Gastroesophageal sphincter (tissue), 4 donors: Measurements from ENCODE around the gene PDZRN4. TPM values are rescaled to one million over a fixed set of nuclear protein-coding genes. Genes with fewer than 3 reads are reported as not detected.

ENCODE experiments used
- ATAC-seq: fragments of 150-250 bp; one replicate; pipeline ENCODE4 v1.9.1; 2016; ENCODE audit warnings: mild to moderate bottlenecking, moderate library complexity
- H3K27ac ChIP-seq, 4 donors: fragments of 200-600 bp; sonication (generic) in 3 of 4; 1 replicate in 3 of 4; 2 replicates in 1 of 4; pipeline ENCODE4 v1.5.1; 2016 to 2019
- H3K27me3 ChIP-seq: fragments of 200-600 bp; sonication (generic); one replicate; pipeline ENCODE4 v1.5.1; 2019
- H3K36me3 ChIP-seq, 2 donors: fragments of 200-600 bp; sonication (generic); one replicate each; pipeline ENCODE4 v1.5.1; 2019; ENCODE audit warnings: control low read depth in 1 of 2
- H3K4me1 ChIP-seq, 3 donors: fragments of 200-600 bp; sonication (generic); 1 replicate in 2 of 3; 2 replicates in 1 of 3; pipeline ENCODE4 v1.5.1; 2016 to 2019; ENCODE audit warnings: control low read depth in 2 of 3
- H3K4me3 ChIP-seq, 2 donors: fragments of 200-600 bp; sonication (generic); one replicate each; pipeline ENCODE4 v1.5.1; 2019; ENCODE audit warnings: mild to moderate bottlenecking in 1 of 2, moderate library complexity in 1 of 2
- H3K9me3 ChIP-seq, 3 donors: fragments of 200-600 bp; sonication (generic); one replicate each; pipeline ENCODE4 v1.5.1; 2017 to 2019; ENCODE audit warnings: control low read depth in 2 of 3
- CTCF ChIP-seq, 4 experiments: fragments of 200-600 bp in 2 of 4; fragments of 450-650 bp in 2 of 4; sonication (generic) in 1 of 4; IDR thresholded peaks; one replicate each; pipeline ENCODE4 v1.5.1; 2017 to 2019; ENCODE audit warnings: antibody characterized with exemption in 4 of 4, mild to moderate bottlenecking in 2 of 4, moderate library complexity in 2 of 4
- EP300 ChIP-seq: sonication (generic); formaldehyde crosslinking; IDR thresholded peaks from one replicate; pipeline ENCODE4 v1.6.1; 2017; ENCODE audit warnings: antibody characterized with exemption, mild to moderate bottlenecking
- POLR2A ChIP-seq, 2 donors: fragments of 450-650 bp; IDR thresholded peaks; one replicate each; pipeline ENCODE4 v1.6.1; 2017; ENCODE audit warnings: antibody characterized with exemption in 2 of 2, mild to moderate bottlenecking in 2 of 2, moderate library complexity in 1 of 2
- POLR2AphosphoS5 ChIP-seq: sonication (generic); formaldehyde crosslinking; IDR thresholded peaks from one replicate; pipeline ENCODE4 v1.6.1; 2017; ENCODE audit warnings: antibody characterized with exemption
- WGBS, 2 donors: methylation state at CpG; one replicate each; pipeline ENCODE4 v1.1.5; 2018; ENCODE audit warnings: low coverage in 1 of 2; 5-methylcytosine and 5-hydroxymethylcytosine counted together
- total RNA-seq, 4 donors: library from RNA; depleted of rRNA; stranded (reverse); fragments of >200 nt; gene quantifications; one replicate each; pipeline ENCODE4 v1.1.0, GENCODE V29; 2016

The PDZRN4 gene
- total RNA-seq, 4 donors from 2014 or later: 32.0 to 87.8 (median 50.8) TPM

DNA sequence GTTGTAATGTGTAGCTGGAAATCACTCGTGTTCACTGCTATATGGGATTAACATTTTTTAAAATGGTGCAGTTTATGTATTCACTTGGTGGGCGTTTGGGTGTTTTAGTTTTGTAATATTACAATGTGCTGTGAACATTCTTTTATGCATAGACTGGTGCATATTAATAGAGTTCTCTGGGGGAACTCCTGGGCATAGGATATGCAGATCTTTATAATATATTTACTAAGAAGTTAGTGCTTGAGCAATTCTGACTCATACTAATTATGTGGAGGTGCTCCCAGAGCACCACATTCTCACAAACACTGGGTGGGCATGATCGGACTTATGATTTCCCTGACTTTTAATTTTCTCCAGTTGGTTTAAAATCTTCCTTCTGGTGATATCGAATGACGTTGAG lies 342.3 kb downstream of the PDZRN4 start:
- WGBS, 2 donors: 71 to 79% methylated on average over 2 to 5 of the region's 5 CpGs
- Histone ChIP-seq H3K4me1 (peaks cover 0 to 10% (median 0%) of the 10 kb centered on the region in 3 donors), H3K4me3 (no peak overlapping the region), H3K27ac (peak overlapping the region in 2 of 4 donors; percentile 59 to 61), H3K27me3 (no peaks in the 10 kb centered on the region), H3K9me3 (no peaks in the 10 kb centered on the region), H3K36me3 (no peaks in the 10 kb centered on the region)
- no peak for ATAC-seq
- TF ChIP-seq POLR2AphosphoS5: no peak
- no peak for TF ChIP-seq POLR2A (IDR thresholded peaks at IDR 0.05)
- TF ChIP-seq EP300: no peak
- no peak for TF ChIP-seq CTCF (IDR thresholded peaks at IDR 0.05)

DNA sequence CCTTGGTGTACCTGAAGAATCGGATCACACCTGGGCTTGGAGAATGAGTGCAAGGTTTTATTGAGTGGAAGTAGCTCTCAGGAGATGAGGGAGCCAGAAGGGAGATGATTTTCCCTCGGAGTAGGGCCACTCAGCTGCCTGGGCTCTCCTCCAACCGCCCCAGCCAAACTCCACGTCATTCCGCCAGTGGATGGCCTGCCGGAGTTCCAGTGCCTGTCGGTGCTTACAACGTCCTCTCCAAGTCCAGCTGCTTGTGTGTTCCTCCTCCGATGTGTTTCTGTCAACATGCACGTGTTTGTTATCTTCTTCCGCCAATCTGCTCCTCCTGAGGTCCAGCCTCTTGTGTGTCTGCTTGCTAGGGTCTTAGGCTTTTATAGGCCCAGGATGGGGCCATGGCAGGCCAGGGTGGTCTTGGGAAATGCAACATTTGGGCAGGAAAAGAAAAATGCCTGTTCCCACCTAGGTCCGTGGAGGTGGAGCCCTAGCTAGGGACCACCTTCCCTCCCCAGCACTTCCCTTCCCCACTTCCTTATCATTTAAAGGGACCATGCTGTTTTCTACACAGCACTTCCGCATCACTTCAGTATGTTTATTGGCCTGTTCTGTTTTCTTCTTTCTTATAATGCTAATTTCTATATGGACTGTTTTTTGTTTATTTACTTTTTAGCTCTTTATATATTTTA lies 343.2 kb downstream of the PDZRN4 start:
- WGBS, 2 donors: 64 to 100% methylated on average over 2 to 12 of the region's 13 CpGs
- H3K27me3 ChIP-seq: no peaks in the 10 kb centered on the region
- peak; percentile 88 for ATAC-seq
- peak overlapping the region; percentile 14 to 64 (median 60) for H3K27ac ChIP-seq
- peaks cover 0 to 10% (median 0%) of the 10 kb centered on the region in 3 donors for H3K4me1 ChIP-seq
- peak overlapping the region in 1 of 2 donors; percentile 7 for H3K4me3 ChIP-seq
- H3K9me3 ChIP-seq: no peaks in the 10 kb centered on the region
- no peaks in the 10 kb centered on the region for H3K36me3 ChIP-seq
- TF ChIP-seq POLR2A (IDR thresholded peaks at IDR 0.05) (no peak), POLR2AphosphoS5 (no peak), EP300 (no peak), CTCF (IDR thresholded peaks at IDR 0.05) (no peak)

- peaks cover 0 to 10% (median 0%) of the 10 kb centered on the region in 3 donors for H3K4me1 ChIP-seq
- no peak for ATAC-seq
- no peaks in the 10 kb centered on the region for H3K9me3 ChIP-seq
- no peak overlapping the region for H3K4me3 ChIP-seq
- H3K36me3 ChIP-seq: no peaks in the 10 kb centered on the region
- 45 to 54% methylated on average over 2 of the region's 2 CpGs for WGBS, 2 donors
- H3K27ac ChIP-seq: no peak overlapping the region
- TF ChIP-seq EP300 (no peak), POLR2A (IDR thresholded peaks at IDR 0.05) (no peak), POLR2AphosphoS5 (no peak), CTCF (IDR thresholded peaks at IDR 0.05) (no peak)
- no peaks in the 10 kb centered on the region for H3K27me3 ChIP-seq
Measured at GRCh38 chr12:41532072-41532471, 344.0 kb downstream of the PDZRN4 start.

- TF ChIP-seq POLR2A (IDR thresholded peaks at IDR 0.05) (no peak), POLR2AphosphoS5 (no peak), CTCF (IDR thresholded peaks at IDR 0.05) (no peak), EP300 (no peak)
- ATAC-seq: no peak
- no peaks in the 10 kb centered on the region for H3K9me3 ChIP-seq
- no peaks in the 10 kb centered on the region for H3K27me3 ChIP-seq
- no peak overlapping the region for H3K4me3 ChIP-seq
- H3K36me3 ChIP-seq: no peaks in the 10 kb centered on the region
- H3K27ac ChIP-seq: no peak overlapping the region
- H3K4me1 ChIP-seq: no peaks in the 10 kb centered on the region
- WGBS, 2 donors: 87 to 95% methylated on average over 2 to 4 of the region's 4 CpGs
Measured at GRCh38 chr12:41536813-41537490, 348.8 kb downstream of the PDZRN4 start.

DNA sequence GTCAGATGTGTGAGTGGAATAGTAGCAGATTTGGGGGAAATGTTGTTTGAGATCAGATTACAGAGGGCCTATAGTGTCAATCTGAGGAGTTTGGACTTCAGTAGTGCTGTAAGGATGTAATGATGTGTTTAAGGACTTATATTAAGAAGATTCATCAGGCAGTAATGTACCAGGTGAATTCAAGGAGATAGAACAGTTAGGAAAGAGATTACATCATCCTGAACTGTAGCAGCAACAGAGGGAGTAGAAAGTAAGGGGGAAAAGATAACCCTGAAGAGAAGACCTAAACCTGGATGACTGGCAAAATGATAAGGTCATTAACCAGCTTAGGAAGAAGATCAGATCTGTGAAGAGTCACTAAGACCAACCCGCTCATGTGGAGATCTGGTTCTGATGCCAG lies 349.4 kb downstream of the PDZRN4 start:
- no peak for ATAC-seq
- H3K4me1 ChIP-seq: no peaks in the 10 kb centered on the region
- WGBS, 2 donors: 100% methylated on average over 1 of the region's 1 CpG

More for the DNA sequence above, 349.4 kb downstream of the PDZRN4 start:
- Histone ChIP-seq H3K27me3 (no peaks in the 10 kb centered on the region), H3K36me3 (no peaks in the 10 kb centered on the region), H3K9me3 (no peaks in the 10 kb centered on the region), H3K27ac (no peak overlapping the region), H3K4me3 (no peak overlapping the region)
- TF ChIP-seq EP300 (no peak), CTCF (IDR thresholded peaks at IDR 0.05) (no peak), POLR2AphosphoS5 (no peak), POLR2A (IDR thresholded peaks at IDR 0.05) (no peak)
